HG02938 (cell line): Measurements from ENCODE around the gene DCUN1D2.
"Not testable (repeated sequence)": the region's sequence is repeated elsewhere in the genome, so short reads cannot be mapped to it uniquely, and the experiment has no call there.

Source experiments
- ATAC-seq: cut with Tn5 transposase; IDR thresholded peaks from one replicate; pipeline ENCODE4 v1.9.1; 2021; ENCODE audit warnings: mild to moderate bottlenecking, moderate library complexity; ENCODE audit not compliant: unreplicated experiment

DCUN1D2 gene

GRCh38 chr13:113491982-113492381, 1.5 kb upstream of the DCUN1D2 start:
- no peak for ATAC-seq

GRCh38 chr13:113491418-113491883, 940 bp upstream of the DCUN1D2 start:
- no peak for ATAC-seq

- peak; percentile 27 for ATAC-seq
Measured at GRCh38 chr13:113489549-113490495, 689 bp downstream of the DCUN1D2 start.

GRCh38 chr13:113489171-113489548, 1.4 kb downstream of the DCUN1D2 start:
- no peak for ATAC-seq

- no peak for ATAC-seq
Measured at GRCh38 chr13:113488283-113488682, 2.2 kb downstream of the DCUN1D2 start.

GRCh38 chr13:113486698-113487097, 3.8 kb downstream of the DCUN1D2 start:
- no peak for ATAC-seq

GRCh38 chr13:113485545-113485944, 5.0 kb downstream of the DCUN1D2 start:
- ATAC-seq, result no peak

GRCh38 chr13:113483504-113484293, 6.8 kb downstream of the DCUN1D2 start:
- ATAC-seq, result no peak

- no peak for ATAC-seq
Measured at GRCh38 chr13:113483081-113483480, 7.4 kb downstream of the DCUN1D2 start.

GRCh38 chr13:113479179-113479578, 11.3 kb downstream of the DCUN1D2 start:
- ATAC-seq, result no peak

- ATAC-seq, result no peak
Measured at GRCh38 chr13:113477724-113478123, 12.8 kb downstream of the DCUN1D2 start.

GRCh38 chr13:113476811-113477210, 13.7 kb downstream of the DCUN1D2 start:
- no peak for ATAC-seq

GRCh38 chr13:113475911-113476310, 14.6 kb downstream of the DCUN1D2 start:
- no peak for ATAC-seq

- no peak for ATAC-seq
Measured at GRCh38 chr13:113475280-113475679, 15.2 kb downstream of the DCUN1D2 start.

- no peak for ATAC-seq
Measured at GRCh38 chr13:113474179-113474578, 16.3 kb downstream of the DCUN1D2 start.

- ATAC-seq, result no peak
Measured at GRCh38 chr13:113472355-113473025, 18.0 kb downstream of the DCUN1D2 start.

- no peak for ATAC-seq
Measured at GRCh38 chr13:113471844-113472243, 18.7 kb downstream of the DCUN1D2 start.

GRCh38 chr13:113470635-113471163, 19.8 kb downstream of the DCUN1D2 start:
- not testable (repeated sequence) for ATAC-seq

- ATAC-seq, result no peak
Measured at GRCh38 chr13:113470073-113470472, 20.4 kb downstream of the DCUN1D2 start.

GRCh38 chr13:113469582-113469981, 20.9 kb downstream of the DCUN1D2 start:
- ATAC-seq, result no peak
